Stimulated activated CD8-positive, alpha-beta memory T cell treated with anti-CD3 and anti-CD28 coated beads, Interleukin-15, amount 100 ng/mL, for 48 hours (primary cell): ENCODE data around the gene CAPN5.

Source experiments
- DNase-seq, 2 donors: peaks; one replicate each; pipeline ENCODE4 v3.0.0-alpha.2; 2020; ENCODE audit warnings: low read depth in 2 of 2

Gene CAPN5

GRCh38 chr11:77148963-77149715 is 82.4 kb downstream of the CAPN5 start:
- no peak for DNase-seq

GRCh38 chr11:77149716-77150392 is 83.1 kb downstream of the CAPN5 start:
- DNase-seq: no peak

- no peak for DNase-seq
These were observed 84.1 kb downstream of the CAPN5 start for GRCh38 chr11:77150836-77151235.

GRCh38 chr11:77151804-77152509 is 85.2 kb downstream of the CAPN5 start:
- peak; percentile 67 to 77 for DNase-seq

GRCh38 chr11:77152846-77153245 is 86.1 kb downstream of the CAPN5 start:
- no peak for DNase-seq

GRCh38 chr11:77153276-77154185 is 86.8 kb downstream of the CAPN5 start:
- no peak for DNase-seq

GRCh38 chr11:77154381-77155081 is 87.8 kb downstream of the CAPN5 start:
- no peak for DNase-seq

- DNase-seq: no peak
These were observed 88.3 kb downstream of the CAPN5 start for GRCh38 chr11:77155082-77155475.

- DNase-seq: no peak
These were observed 88.9 kb downstream of the CAPN5 start for GRCh38 chr11:77155556-77156130.

GRCh38 chr11:77156396-77157195 is 89.8 kb downstream of the CAPN5 start:
- no peak for DNase-seq

- DNase-seq: no peak
These were observed 91.4 kb downstream of the CAPN5 start for GRCh38 chr11:77158041-77158695.

GRCh38 chr11:77159219-77159936 is 92.6 kb downstream of the CAPN5 start:
- no peak for DNase-seq

GRCh38 chr11:77159937-77160495 is 93.2 kb downstream of the CAPN5 start:
- DNase-seq: no peak

- no peak for DNase-seq
These were observed 96.5 kb downstream of the CAPN5 start for GRCh38 chr11:77163271-77163670.

- no peak for DNase-seq
These were observed 98.3 kb downstream of the CAPN5 start for GRCh38 chr11:77165066-77165465.

- DNase-seq: no peak
These were observed 99.2 kb downstream of the CAPN5 start for GRCh38 chr11:77166021-77166420.

GRCh38 chr11:77167111-77167626 is 100.4 kb downstream of the CAPN5 start:
- DNase-seq: no peak

- DNase-seq: no peak
These were observed 101.0 kb downstream of the CAPN5 start for GRCh38 chr11:77167791-77168190.
